ENCODE data around the gene NBPF11.
"Not testable (repeated sequence)": the region's sequence is repeated elsewhere in the genome, so short reads cannot be mapped to it uniquely, and the experiment has no call there.

NBPF11 gene

GRCh38 chr1:148151911-148152656 lies at the start of gene NBPF11:
Gene NBPF11, minus strand, starts transcription at chr1:148152281. Its CDS starts 25,278 bp downstream, at chr1:148127003.
- DNase-seq (ENCODE audit: low spot score) = not testable (repeated sequence)

- DNase-seq (ENCODE audit: low spot score) = not testable (repeated sequence)
These were observed 45.3 kb upstream of the NBPF11 start for GRCh38 chr1:148197396-148197795.

GRCh38 chr1:148196949-148197348 lies 44.9 kb upstream of the NBPF11 start:
- DNase-seq (ENCODE audit: low spot score) = not testable (repeated sequence)

- not testable (repeated sequence) for DNase-seq (ENCODE audit: low spot score)
These were observed 43.0 kb upstream of the NBPF11 start for GRCh38 chr1:148195115-148195514.

- not testable (repeated sequence) for DNase-seq (ENCODE audit: low spot score)
These were observed 36.7 kb upstream of the NBPF11 start for GRCh38 chr1:148188768-148189167.

- not testable (repeated sequence) for DNase-seq (ENCODE audit: low spot score)
These were observed 26.6 kb upstream of the NBPF11 start for GRCh38 chr1:148178682-148179081.

- not testable (repeated sequence) for DNase-seq (ENCODE audit: low spot score)
These were observed 23.3 kb upstream of the NBPF11 start for GRCh38 chr1:148175414-148175813.

GRCh38 chr1:148171995-148172394 lies 19.9 kb upstream of the NBPF11 start:
- DNase-seq (ENCODE audit: low spot score) = not testable (repeated sequence)

GRCh38 chr1:148166558-148167492 lies 14.7 kb upstream of the NBPF11 start:
- no peak for DNase-seq (ENCODE audit: low spot score)

GRCh38 chr1:148162363-148162762 lies 10.3 kb upstream of the NBPF11 start:
- DNase-seq (ENCODE audit: low spot score) = no peak

GRCh38 chr1:148161053-148161901 lies 9.2 kb upstream of the NBPF11 start:
- DNase-seq (ENCODE audit: low spot score) = no peak

- DNase-seq (ENCODE audit: low spot score) = no peak
These were observed 8.4 kb upstream of the NBPF11 start for GRCh38 chr1:148160343-148161052.

- no peak for DNase-seq (ENCODE audit: low spot score)
These were observed 7.9 kb upstream of the NBPF11 start for GRCh38 chr1:148160048-148160342.

- DNase-seq (ENCODE audit: low spot score) = no peak
These were observed 6.4 kb upstream of the NBPF11 start for GRCh38 chr1:148158341-148159003.

- not testable (repeated sequence) for DNase-seq (ENCODE audit: low spot score)
These were observed 5.7 kb upstream of the NBPF11 start for GRCh38 chr1:148157803-148158202.

- DNase-seq (ENCODE audit: low spot score) = not testable (repeated sequence)
These were observed 3.6 kb upstream of the NBPF11 start for GRCh38 chr1:148155494-148156275.

GRCh38 chr1:148152795-148153194 lies 714 bp upstream of the NBPF11 start:
- not testable (repeated sequence) for DNase-seq (ENCODE audit: low spot score)

GRCh38 chr1:148151371-148151819 lies 686 bp downstream of the NBPF11 start:
- not testable (repeated sequence) for DNase-seq (ENCODE audit: low spot score)

- DNase-seq (ENCODE audit: low spot score) = not testable (repeated sequence)
These were observed 1.1 kb downstream of the NBPF11 start for GRCh38 chr1:148150945-148151344.

GRCh38 chr1:148150014-148150413 lies 2.1 kb downstream of the NBPF11 start:
- not testable (repeated sequence) for DNase-seq (ENCODE audit: low spot score)
